ENCODE data around the gene ZBTB8B.

ZBTB8B gene

DNA sequence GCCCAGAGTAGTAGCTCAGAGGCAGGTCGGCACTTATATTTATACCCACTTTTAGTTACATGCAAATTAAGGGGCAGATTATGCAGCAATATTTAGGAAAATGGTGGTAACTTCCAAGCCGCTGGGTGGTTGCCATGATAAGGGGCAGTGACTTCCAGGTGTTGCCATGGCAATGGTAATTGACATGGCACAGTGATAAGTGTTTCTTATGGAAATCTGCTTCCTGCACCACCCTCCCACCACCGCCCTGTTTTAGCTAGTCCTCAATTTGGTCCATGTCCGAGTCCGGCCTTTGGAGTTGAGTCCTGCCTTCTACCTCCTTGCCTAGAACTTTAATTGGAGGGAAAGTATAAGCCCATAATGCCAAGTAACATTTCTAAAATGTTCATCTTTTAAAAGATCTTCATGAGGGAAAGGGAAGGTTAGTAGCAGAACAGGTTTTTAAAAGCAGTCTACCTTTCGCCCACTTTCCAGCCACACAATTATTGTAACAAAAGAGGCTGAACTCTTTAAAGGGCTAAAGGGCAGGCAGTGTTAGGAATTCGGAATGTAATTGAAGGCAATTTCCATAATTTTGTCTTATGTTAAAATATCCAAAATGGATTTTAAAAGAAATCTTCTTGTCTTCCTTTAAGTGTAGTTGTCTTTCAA is 21.7 kb downstream of the ZBTB8B start:
- no peak for DNase-seq (ENCODE audit: low read depth)
- TF ChIP-seq, protein P1, sequence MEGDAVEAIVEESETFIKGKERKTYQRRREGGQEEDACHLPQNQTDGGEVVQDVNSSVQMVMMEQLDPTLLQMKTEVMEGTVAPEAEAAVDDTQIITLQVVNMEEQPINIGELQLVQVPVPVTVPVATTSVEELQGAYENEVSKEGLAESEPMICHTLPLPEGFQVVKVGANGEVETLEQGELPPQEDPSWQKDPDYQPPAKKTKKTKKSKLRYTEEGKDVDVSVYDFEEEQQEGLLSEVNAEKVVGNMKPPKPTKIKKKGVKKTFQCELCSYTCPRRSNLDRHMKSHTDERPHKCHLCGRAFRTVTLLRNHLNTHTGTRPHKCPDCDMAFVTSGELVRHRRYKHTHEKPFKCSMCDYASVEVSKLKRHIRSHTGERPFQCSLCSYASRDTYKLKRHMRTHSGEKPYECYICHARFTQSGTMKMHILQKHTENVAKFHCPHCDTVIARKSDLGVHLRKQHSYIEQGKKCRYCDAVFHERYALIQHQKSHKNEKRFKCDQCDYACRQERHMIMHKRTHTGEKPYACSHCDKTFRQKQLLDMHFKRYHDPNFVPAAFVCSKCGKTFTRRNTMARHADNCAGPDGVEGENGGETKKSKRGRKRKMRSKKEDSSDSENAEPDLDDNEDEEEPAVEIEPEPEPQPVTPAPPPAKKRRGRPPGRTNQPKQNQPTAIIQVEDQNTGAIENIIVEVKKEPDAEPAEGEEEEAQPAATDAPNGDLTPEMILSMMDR (IDR thresholded peaks at IDR 0.05; ENCODE audit: control insufficient read depth, extremely low read depth, insufficient read depth), result no peak
- H3K4me3 ChIP-seq (ENCODE audit: low read depth, low read length), result no peak overlapping the region

GRCh38 chr1:32487182-32487581 is 22.3 kb downstream of the ZBTB8B start:
- no peak overlapping the region for H3K4me3 ChIP-seq (ENCODE audit: low read depth, low read length)
- DNase-seq (ENCODE audit: low read depth), result no peak

GRCh38 chr1:32489774-32490454 is 25.0 kb downstream of the ZBTB8B start:
- no peak overlapping the region for H3K4me3 ChIP-seq (ENCODE audit: low read depth, low read length)
- no peak for DNase-seq (ENCODE audit: low read depth)
- TF ChIP-seq, protein P1 (IDR thresholded peaks at IDR 0.05; ENCODE audit: control insufficient read depth, extremely low read depth, insufficient read depth), result no peak

More at GRCh38 chr1:32487182-32487581, 22.3 kb downstream of the ZBTB8B start:
- TF ChIP-seq, protein P1 (IDR thresholded peaks at IDR 0.05; ENCODE audit: control insufficient read depth, extremely low read depth, insufficient read depth), result no peak

GRCh38 chr1:32491386-32491785 is 26.5 kb downstream of the ZBTB8B start:
- H3K4me3 ChIP-seq (ENCODE audit: low read depth, low read length), result no peak overlapping the region
- TF ChIP-seq, protein P1 (IDR thresholded peaks at IDR 0.05; ENCODE audit: control insufficient read depth, extremely low read depth, insufficient read depth), result no peak
- no peak for DNase-seq (ENCODE audit: low read depth)

- TF ChIP-seq, protein P1 (IDR thresholded peaks at IDR 0.05; ENCODE audit: control insufficient read depth, extremely low read depth, insufficient read depth), result no peak
- DNase-seq (ENCODE audit: low read depth), result no peak
- no peak overlapping the region for H3K4me3 ChIP-seq (ENCODE audit: low read depth, low read length)
Measured at GRCh38 chr1:32494196-32494595, 29.3 kb downstream of the ZBTB8B start.

DNA sequence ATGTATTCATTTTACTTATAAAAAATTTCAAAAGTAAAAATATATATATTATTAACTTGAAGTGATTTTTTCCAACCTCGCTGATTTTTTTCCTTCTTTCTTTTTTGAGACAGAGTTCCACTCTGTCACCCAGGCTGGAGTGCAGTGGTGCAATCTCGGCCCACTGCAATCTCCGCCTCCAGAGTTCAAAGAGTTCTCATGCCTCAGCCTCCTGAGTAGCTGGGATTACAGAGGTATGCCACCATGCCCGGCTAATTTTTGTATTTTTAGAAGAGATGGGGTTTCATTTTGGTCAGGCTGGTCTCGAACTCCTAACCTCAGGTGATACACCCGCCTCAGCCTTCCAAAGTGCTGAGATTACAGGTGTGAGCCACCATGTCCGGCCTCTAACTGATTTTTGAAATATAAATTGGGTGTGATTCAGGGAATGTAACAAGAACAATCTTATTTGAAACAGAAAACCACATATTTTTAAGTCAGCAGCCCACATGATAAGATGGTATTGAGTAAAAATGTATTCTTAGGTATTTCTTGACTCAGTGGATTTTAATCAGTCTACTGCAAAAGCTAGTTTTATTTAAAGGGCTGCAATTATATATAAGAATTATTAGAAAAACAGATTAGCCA is 30.0 kb downstream of the ZBTB8B start:
- DNase-seq (ENCODE audit: low read depth), result no peak
- TF ChIP-seq, protein P1 (IDR thresholded peaks at IDR 0.05; ENCODE audit: control insufficient read depth, extremely low read depth, insufficient read depth), result no peak
- no peak overlapping the region for H3K4me3 ChIP-seq (ENCODE audit: low read depth, low read length)
